ENCODE results near the gene COQ6.

- TF ChIP-seq REST (IDR thresholded peaks at IDR 0.05; ENCODE audit: low read depth) (no peak), RAD21 (IDR thresholded peaks at IDR 0.05; ENCODE audit: low read depth) (no peak), TCF12 (IDR thresholded peaks at IDR 0.05; ENCODE audit: low read depth) (no peak), FOXM1 (IDR thresholded peaks at IDR 0.05; ENCODE audit: borderline replicate concordance, low read depth) (no peak), EP300 (IDR thresholded peaks at IDR 0.05; ENCODE audit: borderline replicate concordance) (no peak), CEBPB (IDR thresholded peaks at IDR 0.05) (no peak), MAX (IDR thresholded peaks at IDR 0.05) (no peak), USF1 (IDR thresholded peaks at IDR 0.05) (no peak), TEAD4 (IDR thresholded peaks at IDR 0.05) (no peak), TAF1 (IDR thresholded peaks at IDR 0.05; ENCODE audit: low read depth) (no peak), ZBTB7A (IDR thresholded peaks at IDR 0.05; ENCODE audit: low read depth) (no peak), NFIC (IDR thresholded peaks at IDR 0.05) (no peak), YY1 (IDR thresholded peaks at IDR 0.05; ENCODE audit: low read depth) (no peak)
Observed at GRCh38 chr14:73997944-73998447, 47.9 kb downstream of the COQ6 start.
